ENCODE data around the gene SPECC1. TPM values are rescaled to one million over a fixed set of nuclear protein-coding genes. Genes with fewer than 3 reads are reported as not detected.

Gene SPECC1
- total RNA-seq, 1 experiment from 2014 or later = 103 TPM

DNA sequence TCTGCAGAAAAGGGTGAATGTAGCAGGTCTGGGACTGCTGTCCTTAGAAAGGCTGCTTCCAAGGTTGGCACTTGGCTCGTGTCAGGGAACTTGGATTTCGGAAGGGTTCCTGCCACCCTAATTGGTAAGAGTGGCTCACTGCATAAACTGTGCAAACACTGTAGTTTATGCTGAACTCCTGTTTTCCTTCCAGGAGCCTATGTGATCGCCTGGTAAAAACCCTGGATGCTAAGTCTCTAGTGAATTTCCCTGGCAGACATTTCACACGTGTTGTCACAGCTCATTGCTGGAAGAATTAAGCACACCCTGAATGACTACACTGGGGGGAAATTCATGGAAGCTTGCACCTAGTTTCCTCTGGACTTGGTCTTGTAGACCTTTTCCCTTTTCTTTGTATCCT lies 140.1 kb downstream of the SPECC1 start:
- Mint-ChIP-seq H3K27ac (peak overlapping the region; percentile 84; the same call in 1 of the 2 replicates), H3K27me3 (ENCODE audit: low read depth) (no peaks in the 10 kb centered on the region), H3K36me3 (peaks cover 3% of the 10 kb centered on the region), H3K4me1 (no peaks in the 10 kb centered on the region), H3K4me3 (no peak overlapping the region), H3K9me3 (peaks cover 6% of the 10 kb centered on the region)
- no peak for DNase-seq (ENCODE audit: low spot score)
- ChIA-PET CTCF (no interaction called here), POLR2A (no interaction called here)
- TF ChIP-seq, protein P1, sequence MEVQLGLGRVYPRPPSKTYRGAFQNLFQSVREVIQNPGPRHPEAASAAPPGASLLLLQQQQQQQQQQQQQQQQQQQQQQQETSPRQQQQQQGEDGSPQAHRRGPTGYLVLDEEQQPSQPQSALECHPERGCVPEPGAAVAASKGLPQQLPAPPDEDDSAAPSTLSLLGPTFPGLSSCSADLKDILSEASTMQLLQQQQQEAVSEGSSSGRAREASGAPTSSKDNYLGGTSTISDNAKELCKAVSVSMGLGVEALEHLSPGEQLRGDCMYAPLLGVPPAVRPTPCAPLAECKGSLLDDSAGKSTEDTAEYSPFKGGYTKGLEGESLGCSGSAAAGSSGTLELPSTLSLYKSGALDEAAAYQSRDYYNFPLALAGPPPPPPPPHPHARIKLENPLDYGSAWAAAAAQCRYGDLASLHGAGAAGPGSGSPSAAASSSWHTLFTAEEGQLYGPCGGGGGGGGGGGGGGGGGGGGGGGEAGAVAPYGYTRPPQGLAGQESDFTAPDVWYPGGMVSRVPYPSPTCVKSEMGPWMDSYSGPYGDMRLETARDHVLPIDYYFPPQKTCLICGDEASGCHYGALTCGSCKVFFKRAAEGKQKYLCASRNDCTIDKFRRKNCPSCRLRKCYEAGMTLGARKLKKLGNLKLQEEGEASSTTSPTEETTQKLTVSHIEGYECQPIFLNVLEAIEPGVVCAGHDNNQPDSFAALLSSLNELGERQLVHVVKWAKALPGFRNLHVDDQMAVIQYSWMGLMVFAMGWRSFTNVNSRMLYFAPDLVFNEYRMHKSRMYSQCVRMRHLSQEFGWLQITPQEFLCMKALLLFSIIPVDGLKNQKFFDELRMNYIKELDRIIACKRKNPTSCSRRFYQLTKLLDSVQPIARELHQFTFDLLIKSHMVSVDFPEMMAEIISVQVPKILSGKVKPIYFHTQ (CRISPR knock-in tag; IDR thresholded peaks at IDR 0.05) = no peak
- no peak for TF ChIP-seq E2F5 (CRISPR knock-in tag; IDR thresholded peaks at IDR 0.05)
- no peak for ATAC-seq

DNA sequence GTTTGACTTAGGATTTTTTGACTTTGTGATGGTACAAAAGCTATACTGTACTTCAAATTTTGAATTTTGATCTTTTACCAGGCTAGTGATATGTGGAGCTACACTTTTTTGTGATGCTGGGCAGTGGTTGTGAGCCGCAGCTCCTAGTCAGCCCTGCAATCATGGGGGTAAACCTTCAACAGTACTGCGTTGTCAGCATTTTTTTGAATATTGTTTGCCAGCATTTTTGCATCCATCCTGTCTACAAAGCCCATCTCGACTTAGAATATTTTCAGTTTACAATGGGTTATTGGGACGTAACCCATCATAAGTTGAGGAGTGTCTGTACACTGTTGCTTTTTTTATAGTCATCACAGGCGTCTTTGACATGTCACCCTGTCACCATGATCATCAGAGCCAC lies 142.0 kb downstream of the SPECC1 start:
- no peaks in the 10 kb centered on the region; the same call in 1 of the 2 replicates for H3K4me1 Mint-ChIP-seq
- ChIA-PET POLR2A (no interaction called here), CTCF (interaction anchor here (1.2 to 1.5 kb wide), 2 partner anchors 23 to 29 kb away, joined by 4 read pairs; no protein-coding TSS in a partner anchor)
- no peak for ATAC-seq
- DNase-seq (ENCODE audit: low spot score) = no peak
- H3K27me3 Mint-ChIP-seq (ENCODE audit: low read depth) = no peaks in the 10 kb centered on the region
- no peak overlapping the region for H3K27ac Mint-ChIP-seq
- H3K36me3 Mint-ChIP-seq = peaks cover 3% of the 10 kb centered on the region
- no peak overlapping the region for H3K4me3 Mint-ChIP-seq
- H3K9me3 Mint-ChIP-seq = peaks cover 3% of the 10 kb centered on the region
- TF ChIP-seq TP53 (CRISPR knock-in tag; IDR thresholded peaks at IDR 0.05) (no peak), ZBTB43 (CRISPR knock-in tag; IDR thresholded peaks at IDR 0.05) (no peak), GABPB1 (CRISPR knock-in tag; IDR thresholded peaks at IDR 0.05) (no peak), ZBTB21 (CRISPR knock-in tag; IDR thresholded peaks at IDR 0.05; ENCODE audit: borderline replicate concordance) (no peak), ZNF396 (CRISPR knock-in tag; IDR thresholded peaks at IDR 0.05; ENCODE audit: borderline replicate concordance) (no peak)
- TF ChIP-seq, protein P2, sequence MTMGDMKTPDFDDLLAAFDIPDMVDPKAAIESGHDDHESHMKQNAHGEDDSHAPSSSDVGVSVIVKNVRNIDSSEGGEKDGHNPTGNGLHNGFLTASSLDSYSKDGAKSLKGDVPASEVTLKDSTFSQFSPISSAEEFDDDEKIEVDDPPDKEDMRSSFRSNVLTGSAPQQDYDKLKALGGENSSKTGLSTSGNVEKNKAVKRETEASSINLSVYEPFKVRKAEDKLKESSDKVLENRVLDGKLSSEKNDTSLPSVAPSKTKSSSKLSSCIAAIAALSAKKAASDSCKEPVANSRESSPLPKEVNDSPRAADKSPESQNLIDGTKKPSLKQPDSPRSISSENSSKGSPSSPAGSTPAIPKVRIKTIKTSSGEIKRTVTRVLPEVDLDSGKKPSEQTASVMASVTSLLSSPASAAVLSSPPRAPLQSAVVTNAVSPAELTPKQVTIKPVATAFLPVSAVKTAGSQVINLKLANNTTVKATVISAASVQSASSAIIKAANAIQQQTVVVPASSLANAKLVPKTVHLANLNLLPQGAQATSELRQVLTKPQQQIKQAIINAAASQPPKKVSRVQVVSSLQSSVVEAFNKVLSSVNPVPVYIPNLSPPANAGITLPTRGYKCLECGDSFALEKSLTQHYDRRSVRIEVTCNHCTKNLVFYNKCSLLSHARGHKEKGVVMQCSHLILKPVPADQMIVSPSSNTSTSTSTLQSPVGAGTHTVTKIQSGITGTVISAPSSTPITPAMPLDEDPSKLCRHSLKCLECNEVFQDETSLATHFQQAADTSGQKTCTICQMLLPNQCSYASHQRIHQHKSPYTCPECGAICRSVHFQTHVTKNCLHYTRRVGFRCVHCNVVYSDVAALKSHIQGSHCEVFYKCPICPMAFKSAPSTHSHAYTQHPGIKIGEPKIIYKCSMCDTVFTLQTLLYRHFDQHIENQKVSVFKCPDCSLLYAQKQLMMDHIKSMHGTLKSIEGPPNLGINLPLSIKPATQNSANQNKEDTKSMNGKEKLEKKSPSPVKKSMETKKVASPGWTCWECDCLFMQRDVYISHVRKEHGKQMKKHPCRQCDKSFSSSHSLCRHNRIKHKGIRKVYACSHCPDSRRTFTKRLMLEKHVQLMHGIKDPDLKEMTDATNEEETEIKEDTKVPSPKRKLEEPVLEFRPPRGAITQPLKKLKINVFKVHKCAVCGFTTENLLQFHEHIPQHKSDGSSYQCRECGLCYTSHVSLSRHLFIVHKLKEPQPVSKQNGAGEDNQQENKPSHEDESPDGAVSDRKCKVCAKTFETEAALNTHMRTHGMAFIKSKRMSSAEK (CRISPR knock-in tag; IDR thresholded peaks at IDR 0.05; ENCODE audit: borderline replicate concordance) = no peak

DNA sequence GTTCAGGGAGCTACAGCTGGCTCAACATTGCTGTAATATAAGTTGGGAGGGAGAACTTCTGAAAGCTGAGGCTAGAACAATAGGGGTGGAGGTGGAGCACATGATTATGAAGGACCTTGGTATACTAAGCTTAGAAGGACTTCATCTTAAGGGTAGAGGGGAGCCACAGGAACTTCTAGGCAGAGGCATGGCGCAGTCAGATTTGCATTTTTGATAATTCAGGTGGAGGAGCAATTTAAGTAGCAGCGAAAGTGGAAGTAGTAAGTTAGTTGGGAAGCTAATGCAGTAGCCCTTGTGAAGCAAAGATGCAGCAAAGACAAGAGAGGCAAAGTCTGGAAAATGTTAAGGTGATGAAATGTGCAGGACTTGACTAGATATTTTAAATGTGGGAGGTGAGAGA lies 144.1 kb downstream of the SPECC1 start:
- Mint-ChIP-seq H3K4me3 (no peak overlapping the region), H3K36me3 (no peaks in the 10 kb centered on the region), H3K27ac (no peak overlapping the region), H3K27me3 (ENCODE audit: low read depth) (no peaks in the 10 kb centered on the region), H3K4me1 (peaks cover 8% of the 10 kb centered on the region), H3K9me3 (no peaks in the 10 kb centered on the region)
- ATAC-seq (no peak), DNase-seq (ENCODE audit: low spot score) (no peak)
- POLR2A ChIA-PET = no interaction called here
- CTCF ChIA-PET = no interaction called here
- TF ChIP-seq JAZF1 (CRISPR knock-in tag; IDR thresholded peaks at IDR 0.05) = no peak
- TF ChIP-seq, protein P3, sequence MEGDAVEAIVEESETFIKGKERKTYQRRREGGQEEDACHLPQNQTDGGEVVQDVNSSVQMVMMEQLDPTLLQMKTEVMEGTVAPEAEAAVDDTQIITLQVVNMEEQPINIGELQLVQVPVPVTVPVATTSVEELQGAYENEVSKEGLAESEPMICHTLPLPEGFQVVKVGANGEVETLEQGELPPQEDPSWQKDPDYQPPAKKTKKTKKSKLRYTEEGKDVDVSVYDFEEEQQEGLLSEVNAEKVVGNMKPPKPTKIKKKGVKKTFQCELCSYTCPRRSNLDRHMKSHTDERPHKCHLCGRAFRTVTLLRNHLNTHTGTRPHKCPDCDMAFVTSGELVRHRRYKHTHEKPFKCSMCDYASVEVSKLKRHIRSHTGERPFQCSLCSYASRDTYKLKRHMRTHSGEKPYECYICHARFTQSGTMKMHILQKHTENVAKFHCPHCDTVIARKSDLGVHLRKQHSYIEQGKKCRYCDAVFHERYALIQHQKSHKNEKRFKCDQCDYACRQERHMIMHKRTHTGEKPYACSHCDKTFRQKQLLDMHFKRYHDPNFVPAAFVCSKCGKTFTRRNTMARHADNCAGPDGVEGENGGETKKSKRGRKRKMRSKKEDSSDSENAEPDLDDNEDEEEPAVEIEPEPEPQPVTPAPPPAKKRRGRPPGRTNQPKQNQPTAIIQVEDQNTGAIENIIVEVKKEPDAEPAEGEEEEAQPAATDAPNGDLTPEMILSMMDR (IDR thresholded peaks at IDR 0.05) = no peak
- TF ChIP-seq ATF1 (CRISPR knock-in tag; IDR thresholded peaks at IDR 0.05) = no peak
- TF ChIP-seq GRHL2 (CRISPR knock-in tag; IDR thresholded peaks at IDR 0.05; ENCODE audit: insufficient replicate concordance, severe bottlenecking) = no peak
- TF ChIP-seq, protein P4, sequence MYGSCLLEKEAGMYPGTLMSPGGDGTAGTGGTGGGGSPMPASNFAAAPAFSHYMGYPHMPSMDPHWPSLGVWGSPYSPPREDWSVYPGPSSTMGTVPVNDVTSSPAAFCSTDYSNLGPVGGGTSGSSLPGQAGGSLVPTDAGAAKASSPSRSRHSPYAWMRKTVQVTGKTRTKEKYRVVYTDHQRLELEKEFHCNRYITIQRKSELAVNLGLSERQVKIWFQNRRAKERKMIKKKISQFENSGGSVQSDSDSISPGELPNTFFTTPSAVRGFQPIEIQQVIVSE (CRISPR knock-in tag; IDR thresholded peaks at IDR 0.05; ENCODE audit: borderline replicate concordance) = no peak
- TF ChIP-seq TCF7 (CRISPR knock-in tag; IDR thresholded peaks at IDR 0.05; ENCODE audit: low read depth) = no peak
- TF ChIP-seq ESRRA (CRISPR knock-in tag; IDR thresholded peaks at IDR 0.05; ENCODE audit: borderline replicate concordance) = no peak
- no peak for TF ChIP-seq MXD4 (CRISPR knock-in tag; IDR thresholded peaks at IDR 0.05; ENCODE audit: borderline replicate concordance)
